SIG-M5 treated with dmso at 0.1 percent for 504 hours (cell line): ENCODE results near the gene COQ3.

Experiments
- DNase-seq: peaks from one replicate; lab custom pipeline; 2025; ENCODE audit not compliant: unreplicated experiment; lab: John Stamatoyannopoulos, UW

COQ3 gene

GRCh38 chr6:99393698-99394531, at the start of gene COQ3:
COQ3 (minus strand) TSS chr6:99394195; CDS start chr6:99394179, 16 bp downstream.
- peak; percentile 61 for DNase-seq

DNA sequence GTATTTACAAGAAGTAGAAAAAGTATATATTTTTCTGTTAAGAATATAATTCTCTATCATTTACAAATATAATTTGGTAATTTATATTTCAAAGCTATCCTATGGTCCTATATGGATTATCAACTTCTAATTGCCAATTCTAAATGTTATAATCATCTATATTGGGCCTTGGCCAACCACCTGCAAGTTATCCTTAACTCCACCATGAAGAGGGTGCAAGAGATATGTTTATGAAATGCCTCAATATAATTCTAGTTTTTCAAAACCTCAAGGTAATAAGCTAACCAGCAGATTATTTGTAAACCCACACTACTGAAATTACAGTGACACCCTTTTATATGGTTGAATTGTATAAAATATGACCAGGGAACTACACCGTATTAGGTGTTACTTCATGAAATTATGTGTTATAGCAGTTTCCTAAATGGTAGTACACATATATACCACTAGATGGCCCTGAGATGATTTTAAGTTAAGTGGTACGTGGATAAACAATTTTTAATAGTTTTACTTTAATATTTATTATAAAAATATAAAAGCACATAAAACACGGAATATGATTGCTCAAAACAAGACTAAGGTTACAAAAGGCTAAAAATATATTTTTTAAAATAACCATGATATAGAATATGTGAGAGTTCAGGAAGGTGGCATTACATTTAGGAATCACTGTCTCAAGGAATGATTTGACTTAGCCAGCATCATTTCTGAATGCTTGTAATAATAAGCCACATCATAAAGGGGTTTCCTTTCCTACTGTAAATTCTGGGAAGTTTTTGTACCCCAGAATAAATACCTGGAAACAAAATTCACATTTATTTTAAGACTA, 40.9 kb upstream of the COQ3 start:
- peak; percentile 40 for DNase-seq

DNA sequence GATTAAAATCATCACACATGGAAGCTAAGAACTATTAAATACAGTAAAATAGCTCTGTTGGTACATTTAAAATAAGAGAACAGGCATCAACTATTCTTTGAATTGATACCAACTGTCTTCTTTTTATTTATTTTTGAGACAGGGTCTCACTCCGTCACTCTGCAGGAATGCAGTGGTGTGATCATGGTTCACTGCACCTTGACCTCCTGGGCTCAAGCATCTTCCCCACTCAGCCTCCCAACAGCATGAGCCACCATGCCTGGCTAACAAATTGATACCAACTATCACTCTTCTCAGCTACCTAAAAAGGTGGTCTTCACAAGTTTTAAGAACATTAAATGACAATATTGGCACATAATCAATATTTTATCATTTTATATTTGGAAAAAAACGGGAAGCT, 38.9 kb upstream of the COQ3 start:
- no peak for DNase-seq

- DNase-seq: no peak
Observed at GRCh38 chr6:99431901-99432300, 37.9 kb upstream of the COQ3 start.

DNA sequence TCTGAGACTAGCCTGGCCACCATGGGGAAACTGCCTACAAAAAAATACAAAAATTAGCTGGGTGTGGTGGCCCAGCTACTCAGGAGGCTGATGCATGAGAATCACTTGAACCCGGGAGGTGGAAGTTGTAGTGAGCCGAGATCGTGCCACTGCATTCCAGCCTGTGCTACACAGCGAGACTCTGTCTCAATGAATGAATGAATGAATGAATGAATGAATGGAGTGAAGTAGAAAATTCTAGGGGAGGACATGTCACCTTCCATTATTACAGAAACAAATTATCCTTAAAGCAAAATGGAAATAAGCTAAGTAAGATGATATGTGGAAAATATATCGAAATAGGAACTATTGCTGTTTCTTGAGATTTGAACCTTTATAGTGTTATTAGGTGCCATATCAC, 34.0 kb upstream of the COQ3 start:
- DNase-seq: no peak

- no peak for DNase-seq
Observed at GRCh38 chr6:99426451-99426757, 32.4 kb upstream of the COQ3 start.

DNA sequence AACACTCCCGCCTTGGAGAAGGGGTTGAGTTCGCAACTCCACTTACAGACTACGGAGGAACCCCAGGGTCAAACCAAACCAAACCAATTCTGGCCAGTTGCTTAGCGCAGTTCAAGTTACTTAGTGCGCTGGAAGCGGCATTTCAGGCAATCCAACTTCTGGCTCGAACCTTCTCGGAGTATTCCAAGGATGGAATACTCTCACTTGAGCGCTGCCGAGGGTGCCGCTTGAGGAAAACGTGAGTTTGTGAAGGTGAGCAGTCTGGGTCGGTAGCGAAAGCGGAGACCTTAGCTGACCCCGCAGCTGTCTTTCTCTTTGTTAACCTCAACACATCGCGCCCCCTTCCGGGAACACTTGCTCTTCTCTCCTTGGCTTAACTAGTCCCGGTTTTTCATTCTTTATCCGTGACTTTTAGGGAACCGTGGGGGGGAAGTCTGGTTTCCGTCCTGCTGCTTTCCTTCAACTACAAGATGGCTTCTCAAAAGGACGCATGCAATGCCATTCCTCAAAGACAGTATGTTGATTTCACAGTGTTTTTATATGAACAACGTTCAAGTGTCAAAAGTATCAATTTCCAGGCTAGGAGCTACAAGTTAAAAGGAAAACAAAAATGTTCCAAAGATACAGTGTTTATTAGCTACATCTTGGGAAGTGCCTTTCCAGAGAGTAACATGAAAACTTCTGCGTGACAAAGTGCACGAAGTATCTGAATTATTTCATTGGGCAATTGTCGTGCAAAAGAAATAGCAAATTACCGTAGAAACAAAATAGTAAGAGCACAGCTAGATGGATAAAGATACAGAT, 31.9 kb upstream of the COQ3 start:
- peak; percentile 88 for DNase-seq

DNA sequence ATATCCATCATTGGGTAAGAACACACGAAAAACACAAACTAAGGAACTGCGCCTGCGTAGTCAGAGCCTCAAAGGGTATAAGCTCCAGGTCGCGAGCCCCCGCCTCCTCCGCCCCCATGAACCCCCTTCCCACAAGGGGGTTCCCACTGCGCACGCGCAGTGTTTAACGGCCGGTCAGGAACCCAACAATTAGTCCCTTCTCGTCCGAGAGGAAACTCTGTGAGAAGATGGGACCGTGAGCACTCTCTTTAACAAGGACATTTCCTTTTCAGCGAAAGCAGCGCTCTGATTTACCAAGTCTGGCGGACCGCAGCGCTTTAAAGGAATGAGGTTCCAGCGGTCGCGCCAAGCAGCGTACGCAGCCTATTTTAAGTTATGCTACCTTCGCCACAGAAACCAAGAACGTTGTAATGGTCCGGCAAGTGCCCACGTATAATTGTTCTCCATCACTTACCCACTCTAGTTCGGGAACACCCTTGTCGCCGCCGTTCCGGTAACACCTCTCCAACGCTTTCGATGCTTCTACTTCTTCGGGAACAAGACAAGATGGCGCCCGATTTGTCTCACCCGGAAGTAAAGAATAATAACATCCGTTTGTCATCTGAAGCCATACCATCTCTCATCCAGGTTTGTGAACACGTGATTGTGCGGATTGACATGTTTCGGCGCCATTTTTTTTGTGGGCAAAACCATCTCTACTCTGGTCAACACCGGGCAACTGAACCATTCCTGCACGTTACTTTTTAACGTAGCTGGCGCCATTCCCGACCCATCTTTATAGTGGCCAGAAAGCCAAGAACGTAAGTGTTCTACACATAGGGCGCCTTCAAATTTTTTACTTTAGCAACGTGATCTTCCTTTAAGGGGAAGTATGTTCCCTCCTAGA, 31.0 kb upstream of the COQ3 start, which contains the start of gene PNISR:
TSS of gene PNISR (minus strand) at position 548 of the 886 bp plus-strand sequence. CDS start 10,649 bp downstream, outside the sequence.
- peak; percentile 98 for DNase-seq

GRCh38 chr6:99424022-99424421, 30.0 kb upstream of the COQ3 start:
- no peak for DNase-seq

- DNase-seq: no peak
Observed at GRCh38 chr6:99422912-99423311, 28.9 kb upstream of the COQ3 start.

- no peak for DNase-seq
Observed at GRCh38 chr6:99416892-99417767, 23.1 kb upstream of the COQ3 start.

GRCh38 chr6:99416226-99416625, 22.2 kb upstream of the COQ3 start:
- no peak for DNase-seq

DNA sequence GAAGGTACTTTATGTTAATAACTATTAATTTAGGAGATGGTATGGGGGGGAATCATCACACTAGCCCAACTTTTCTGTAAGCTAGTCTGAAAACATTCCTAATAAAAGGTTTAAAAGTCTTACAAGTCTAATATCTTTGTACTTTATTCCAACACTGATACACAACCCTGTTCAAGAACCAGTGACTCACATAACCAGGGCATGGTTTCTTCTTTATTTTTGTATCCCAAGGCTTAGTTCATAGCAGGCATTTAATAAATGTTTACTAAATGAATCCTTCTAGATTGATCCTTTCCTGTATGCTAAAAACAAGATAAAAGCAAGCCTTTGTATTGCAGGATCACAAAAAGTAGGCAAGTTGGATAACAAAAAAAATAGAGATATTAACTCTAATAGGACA, 21.5 kb upstream of the COQ3 start:
- DNase-seq: no peak

GRCh38 chr6:99412065-99412464, 18.1 kb upstream of the COQ3 start:
- DNase-seq: no peak

DNA sequence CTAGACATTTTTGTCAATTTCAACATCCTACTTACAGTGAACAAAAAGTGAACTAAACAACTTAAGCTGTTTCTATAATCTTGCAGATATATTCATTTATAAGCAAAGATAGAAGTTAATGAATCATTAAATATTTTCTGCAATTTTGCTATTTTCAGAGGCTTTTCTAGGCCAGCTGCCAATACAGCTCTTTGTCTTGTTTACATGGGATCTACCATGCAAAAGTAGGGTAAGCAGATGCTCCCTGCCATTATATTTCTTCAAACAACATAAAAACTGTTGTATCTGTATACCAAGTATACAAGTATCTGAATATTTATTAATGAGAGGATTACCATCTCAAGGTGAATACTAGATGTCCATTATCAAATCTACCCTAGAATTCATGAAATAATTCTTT, 15.7 kb upstream of the COQ3 start:
- DNase-seq: no peak

- no peak for DNase-seq
Observed at GRCh38 chr6:99407076-99407475, 13.1 kb upstream of the COQ3 start.

DNA sequence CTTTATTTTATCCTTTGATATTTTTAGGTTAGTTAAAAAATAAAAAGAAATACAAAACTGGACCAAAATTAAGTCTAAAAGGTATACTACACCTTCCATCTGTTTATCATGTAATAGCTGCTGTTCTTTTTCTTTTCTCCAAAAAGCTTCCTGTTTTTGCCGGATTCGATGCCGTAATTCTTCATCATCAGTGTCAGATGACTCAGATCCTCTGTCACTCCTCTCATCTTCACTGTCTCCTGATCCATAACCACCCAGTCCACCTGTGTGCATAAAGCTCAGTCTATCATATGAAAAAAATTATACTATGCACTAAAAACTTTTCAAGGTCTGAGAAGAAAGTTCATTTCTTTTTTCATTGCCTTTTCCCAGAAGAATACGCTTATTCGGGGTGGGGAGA, 8.5 kb upstream of the COQ3 start:
- DNase-seq: no peak

DNA sequence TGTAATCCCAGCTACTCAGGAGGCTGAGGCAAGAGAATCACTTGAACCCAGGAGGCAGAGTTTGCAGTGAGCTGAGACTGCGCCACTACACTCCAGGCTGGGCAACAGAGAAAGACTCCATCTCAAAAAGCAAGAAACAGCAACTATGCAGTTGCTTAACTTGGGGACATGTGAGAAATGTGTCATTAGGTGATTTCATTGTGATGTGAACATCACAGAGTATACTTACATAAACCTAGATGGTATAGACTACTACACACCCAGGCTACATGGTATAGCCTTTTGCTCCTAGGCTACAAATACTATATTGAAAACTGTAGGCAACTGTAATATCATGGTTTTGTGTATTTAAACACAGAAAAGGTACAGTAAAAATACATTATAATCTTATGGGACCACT, 3.3 kb upstream of the COQ3 start:
- DNase-seq: no peak

- no peak for DNase-seq
Observed at GRCh38 chr6:99393366-99393697, 663 bp downstream of the COQ3 start.

DNA sequence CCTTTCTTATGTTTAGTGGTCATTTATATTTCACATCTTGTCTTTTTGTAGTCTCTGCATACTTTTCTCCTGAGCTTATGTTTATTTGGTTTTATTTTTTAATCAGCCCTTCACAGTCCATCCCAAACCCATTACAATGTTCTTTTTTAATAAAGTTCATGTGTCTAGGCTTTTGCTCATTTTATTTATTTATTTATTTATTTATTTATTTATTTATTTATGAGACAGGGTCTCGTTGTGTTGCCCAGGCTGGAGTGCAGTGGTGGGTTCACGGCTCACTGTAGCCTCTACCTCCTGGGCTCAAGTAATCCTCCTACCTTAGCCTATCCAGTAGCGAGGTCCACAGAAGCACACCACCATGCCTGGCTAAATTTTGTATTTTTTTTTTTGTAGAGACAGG, 3.1 kb downstream of the COQ3 start:
- DNase-seq: no peak
